Fibroblast of villous mesenchyme (primary cell): Measurements from ENCODE around the gene CHI3L2. TPM values are rescaled to one million over a fixed set of nuclear protein-coding genes. Genes with fewer than 3 reads are reported as not detected.

Source experiments
- DNase-seq: peaks from one replicate; pipeline ENCODE4 v3.0.0-alpha.2; 2010; ENCODE audit warnings: low read depth
- H3K4me3 ChIP-seq: 2 replicates; pipeline ENCODE4 v1.5.1; 2011; ENCODE audit warnings: low read depth, mild to moderate bottlenecking, low read length
- total RNA-seq: library from RNA; depleted of rRNA; stranded (reverse); fragments of >200 nt; gene quantifications from 2 replicates; pipeline ENCODE4 v1.2.3, GENCODE V29; 2012
- TF ChIP-seq, protein P1 (sequence below): IDR thresholded peaks from 2 replicates; pipeline ENCODE4 v1.5.1; 2012; ENCODE audit warnings: low read depth, mild to moderate bottlenecking, low read length; ENCODE audit not compliant: insufficient read depth

Gene CHI3L2
- total RNA-seq, 1 donor = not detected

DNA sequence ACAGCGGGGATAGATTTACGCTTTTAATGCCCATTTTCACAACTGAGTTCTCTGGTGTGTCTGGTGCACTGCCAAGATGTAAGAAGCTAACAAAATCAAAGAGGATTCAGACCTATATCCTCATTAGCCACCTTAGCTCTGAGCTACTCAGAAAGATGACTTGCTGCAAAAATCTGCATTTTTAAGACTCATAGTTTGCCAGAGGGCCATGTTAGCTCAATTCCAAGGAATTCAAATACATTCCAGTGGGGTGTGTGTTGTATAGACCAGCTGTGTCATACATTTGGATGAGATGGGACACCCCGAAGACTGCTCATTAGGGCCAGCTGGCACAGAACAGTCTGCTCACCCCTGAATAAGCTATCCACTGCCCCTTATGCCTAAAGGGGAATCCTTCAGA is 36.0 kb upstream of the CHI3L2 start:
- peak; percentile 32 for DNase-seq
- H3K4me3 ChIP-seq = no peak overlapping the region
- TF ChIP-seq, protein P1, sequence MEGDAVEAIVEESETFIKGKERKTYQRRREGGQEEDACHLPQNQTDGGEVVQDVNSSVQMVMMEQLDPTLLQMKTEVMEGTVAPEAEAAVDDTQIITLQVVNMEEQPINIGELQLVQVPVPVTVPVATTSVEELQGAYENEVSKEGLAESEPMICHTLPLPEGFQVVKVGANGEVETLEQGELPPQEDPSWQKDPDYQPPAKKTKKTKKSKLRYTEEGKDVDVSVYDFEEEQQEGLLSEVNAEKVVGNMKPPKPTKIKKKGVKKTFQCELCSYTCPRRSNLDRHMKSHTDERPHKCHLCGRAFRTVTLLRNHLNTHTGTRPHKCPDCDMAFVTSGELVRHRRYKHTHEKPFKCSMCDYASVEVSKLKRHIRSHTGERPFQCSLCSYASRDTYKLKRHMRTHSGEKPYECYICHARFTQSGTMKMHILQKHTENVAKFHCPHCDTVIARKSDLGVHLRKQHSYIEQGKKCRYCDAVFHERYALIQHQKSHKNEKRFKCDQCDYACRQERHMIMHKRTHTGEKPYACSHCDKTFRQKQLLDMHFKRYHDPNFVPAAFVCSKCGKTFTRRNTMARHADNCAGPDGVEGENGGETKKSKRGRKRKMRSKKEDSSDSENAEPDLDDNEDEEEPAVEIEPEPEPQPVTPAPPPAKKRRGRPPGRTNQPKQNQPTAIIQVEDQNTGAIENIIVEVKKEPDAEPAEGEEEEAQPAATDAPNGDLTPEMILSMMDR = no peak

DNA sequence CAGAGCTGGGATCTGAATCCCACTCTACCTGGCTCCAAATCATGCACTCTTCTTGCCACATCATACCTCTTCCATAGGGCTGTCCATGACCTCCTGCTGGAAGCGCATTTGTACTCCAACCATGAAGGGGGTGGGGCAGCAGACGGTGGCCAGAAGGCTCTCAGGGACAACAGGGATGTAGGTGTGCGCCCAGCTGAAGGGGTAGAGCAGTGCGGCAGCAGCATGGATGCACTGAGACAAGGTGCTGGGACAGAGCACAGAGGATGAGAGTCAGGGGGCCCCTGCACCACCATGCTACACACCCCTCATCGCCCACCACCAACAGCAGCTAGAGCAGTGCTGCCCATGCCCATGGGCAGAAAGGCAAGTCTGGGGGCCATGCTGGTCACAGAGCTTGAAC is 35.4 kb upstream of the CHI3L2 start:
- TF ChIP-seq, protein P1 = no peak
- no peak overlapping the region for H3K4me3 ChIP-seq

DNA sequence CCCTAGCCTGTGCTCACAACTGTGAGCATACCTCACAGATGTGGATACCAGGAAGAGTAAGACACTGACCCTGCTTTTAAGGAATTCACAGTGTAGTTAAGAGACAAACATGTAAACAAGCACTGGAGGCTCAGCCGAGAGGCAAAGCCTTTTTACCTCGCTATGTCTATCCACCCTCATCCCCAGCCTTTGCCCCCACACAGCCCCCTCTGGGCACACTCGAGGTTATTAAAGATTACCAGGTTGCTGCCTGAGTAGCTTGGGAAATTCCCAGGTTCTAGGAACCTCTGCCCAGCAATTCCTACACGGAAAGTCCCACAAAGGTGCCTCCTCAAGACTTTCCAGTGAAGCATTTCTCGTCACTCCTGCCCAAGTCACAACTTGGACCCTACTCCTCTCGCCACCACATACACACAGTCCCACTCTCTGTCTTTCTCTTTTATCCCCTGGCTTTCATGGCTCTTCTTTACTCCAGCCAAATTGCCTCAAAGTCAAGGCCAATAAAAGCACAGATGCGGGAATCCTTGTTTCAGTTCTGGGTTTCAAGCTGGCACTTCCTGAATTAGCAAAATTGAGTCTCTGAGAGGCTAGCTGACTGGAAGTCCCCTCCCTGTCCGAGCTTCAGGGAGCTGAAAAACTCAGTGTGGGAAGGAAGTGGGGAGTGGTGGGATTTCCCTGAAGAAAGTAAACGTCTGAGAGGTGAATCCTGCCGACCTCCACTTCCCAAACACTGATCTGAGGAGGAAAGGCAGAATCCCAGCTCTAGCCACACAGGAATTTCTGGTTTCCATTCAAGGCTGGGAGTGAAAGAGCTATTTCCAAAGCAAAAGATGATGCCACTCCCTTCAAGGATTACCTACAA is 34.6 kb upstream of the CHI3L2 start:
- peak; percentile 39 for DNase-seq
- TF ChIP-seq, protein P1 = no peak
- no peak overlapping the region for H3K4me3 ChIP-seq

More for the DNA sequence above, 35.4 kb upstream of the CHI3L2 start:
- no peak for DNase-seq

DNA sequence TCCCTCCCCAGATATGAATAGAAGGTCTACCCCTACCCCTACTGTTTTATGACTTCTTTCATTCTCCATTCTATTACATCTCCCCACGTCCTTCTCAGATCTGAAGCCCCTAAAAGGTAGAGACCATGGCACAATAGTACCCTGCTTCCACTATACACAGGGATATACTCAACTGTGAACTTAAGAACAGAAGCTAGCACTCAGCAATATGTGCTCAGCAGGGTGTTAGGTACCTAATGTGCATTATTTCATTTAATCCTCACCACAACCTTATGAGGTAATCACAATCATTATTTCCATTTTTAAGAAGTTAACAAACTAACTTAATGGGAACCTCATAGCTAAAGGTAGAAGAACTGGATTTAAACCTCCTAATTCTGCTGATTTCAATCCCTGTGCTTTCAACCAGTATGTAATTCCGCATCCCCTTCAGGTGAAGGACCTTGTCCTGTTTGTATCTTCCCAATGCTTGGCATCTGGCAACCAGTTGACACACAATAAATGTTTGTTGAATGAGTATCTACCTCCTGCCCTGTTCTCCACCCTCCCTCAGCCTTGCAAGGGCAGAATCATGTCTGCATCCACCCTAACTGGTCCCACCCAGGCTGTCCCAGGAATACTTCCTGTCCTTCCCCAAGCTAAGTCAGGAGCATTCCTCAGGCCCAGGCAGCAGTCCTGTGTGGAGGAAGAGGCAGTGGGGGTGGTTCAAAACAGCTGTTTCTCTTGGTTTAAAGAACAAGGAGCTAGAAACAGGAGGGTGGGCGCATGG is 33.6 kb upstream of the CHI3L2 start:
- no peak overlapping the region for H3K4me3 ChIP-seq
- DNase-seq = no peak
- TF ChIP-seq, protein P1 = no peak

DNA sequence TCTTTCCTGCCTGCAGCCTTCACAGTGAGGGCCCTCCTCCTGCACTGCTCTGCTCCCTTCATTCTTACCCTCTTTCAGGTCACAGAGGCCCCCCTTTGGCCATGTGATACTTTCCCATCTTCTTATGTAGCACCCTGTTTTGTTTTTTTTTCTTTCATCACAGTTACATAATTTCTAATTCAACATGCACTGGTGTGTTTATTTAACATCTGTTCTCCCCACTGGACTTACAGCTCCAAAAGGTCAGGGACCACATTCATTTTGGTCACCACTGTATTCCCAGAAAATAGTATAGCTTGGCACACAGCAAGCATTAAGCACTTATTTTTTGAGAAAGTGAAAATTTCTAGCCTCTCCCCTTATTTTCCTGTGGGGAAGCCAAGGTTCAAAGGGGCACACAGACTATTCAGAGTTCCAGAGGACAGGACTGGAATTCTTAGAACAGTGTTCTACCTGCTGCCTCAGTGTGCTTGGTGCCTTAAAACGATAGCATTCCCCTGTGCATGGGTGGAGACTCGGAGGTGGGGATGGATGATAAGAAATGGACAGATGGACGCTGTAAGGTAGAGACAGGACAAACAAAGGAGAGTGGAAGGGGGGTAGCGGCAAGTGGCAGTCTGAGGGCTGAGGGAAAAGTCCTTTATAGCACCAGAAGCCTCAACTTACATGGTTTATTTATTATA is 32.4 kb upstream of the CHI3L2 start:
- TF ChIP-seq, protein P1 = no peak
- peak; percentile 42 for DNase-seq
- H3K4me3 ChIP-seq = no peak overlapping the region

DNA sequence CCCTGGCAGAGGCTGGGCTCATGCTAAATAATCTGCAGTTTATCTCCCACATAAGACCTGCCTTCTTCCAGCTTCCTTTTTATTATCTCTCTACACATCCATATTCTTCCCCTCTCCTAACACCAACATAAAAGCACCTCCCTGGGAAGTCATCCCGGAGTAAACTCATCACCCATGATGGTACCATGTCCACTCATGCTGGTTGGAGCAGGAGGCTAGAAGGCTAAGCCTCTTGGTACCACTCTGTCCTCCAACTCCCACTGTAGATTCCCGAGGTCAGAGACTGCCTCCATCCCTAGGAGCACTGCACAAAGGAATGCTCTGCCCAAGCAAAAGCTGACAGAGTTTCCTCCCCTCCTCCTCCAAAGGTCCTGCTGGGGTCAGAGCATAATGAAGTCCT is 31.3 kb upstream of the CHI3L2 start:
- DNase-seq = no peak
- TF ChIP-seq, protein P1 = no peak
- H3K4me3 ChIP-seq = no peak overlapping the region
